T-cell (primary cell): ENCODE data around the gene VAMP5. TPM values are rescaled to one million over a fixed set of nuclear protein-coding genes. Genes with fewer than 3 reads are reported as not detected.
"Not testable (repeated sequence)": the region's sequence is repeated elsewhere in the genome, so short reads cannot be mapped to it uniquely, and the experiment has no call there.

Source experiments
- ATAC-seq, 4 experiments: fragments of 200-7000 bp in 3 of 4; fragments of 150-1000 bp in 1 of 4; cut with Tn5 transposase; replicated peaks in 1 of 4; 1 replicate in 3 of 4; 2 replicates in 1 of 4; pipeline ENCODE4 v1.10.0; 2021; ENCODE audit warnings: moderate library complexity in 3 of 4, mild to moderate bottlenecking in 2 of 4, moderate number of reproducible peaks in 1 of 4
- CTCF ChIA-PET, 2 donors: fragments of 300-600 bp; sonication (Branson Sonifier 250); formaldehyde crosslinking; loops; one replicate each; lab custom pipeline; 2022; ENCODE audit warnings: antibody characterized with exemption in 2 of 2; lab: Charles Lee
- POLR2A ChIA-PET, 2 donors: fragments of 300-600 bp; sonication (Branson Sonifier 250); formaldehyde crosslinking; loops; one replicate each; lab custom pipeline; 2022; ENCODE audit warnings: antibody characterized with exemption in 2 of 2; lab: Charles Lee
- DNase-seq, 35 experiments: peaks; one replicate each; pipeline versions ENCODE4 v3.0.0 to v3.0.0-alpha.2; 2013 to 2023
- H3K27ac ChIP-seq: one replicate; pipeline ENCODE4 v1.5.1; 2013; ENCODE audit warnings: low read length
- H3K27me3 ChIP-seq, 2 experiments: replicated peaks in 1 of 2; 1 replicate in 1 of 2; 2 replicates in 1 of 2; pipeline versions ENCODE4 v1.6.1 to v1.7.0; 2013; ENCODE audit warnings: low read length in 1 of 2, mixed read lengths in 1 of 2; ENCODE audit not compliant: control insufficient read depth in 2 of 2, insufficient read depth in 2 of 2; ENCODE audit errors: extremely low read depth in 1 of 2
- H3K36me3 ChIP-seq, 2 donors: 1 replicate in 1 of 2; 2 replicates in 1 of 2; pipeline versions ENCODE4 v1.6.1 to v1.7.0; 2013; ENCODE audit warnings: low read length in 1 of 2; ENCODE audit not compliant: control insufficient read depth in 2 of 2, insufficient read depth in 1 of 2; ENCODE audit errors: extremely low read depth in 1 of 2
- H3K4me1 ChIP-seq, 2 experiments: 1 replicate in 1 of 2; 2 replicates in 1 of 2; pipeline versions ENCODE4 v1.6.1 to v1.7.0; 2013; ENCODE audit warnings: low read length in 2 of 2, mixed read lengths in 1 of 2; ENCODE audit not compliant: insufficient read depth in 2 of 2, control insufficient read depth in 1 of 2; ENCODE audit errors: extremely low read depth in 1 of 2
- H3K4me3 ChIP-seq, 2 donors: 1 replicate in 1 of 2; 2 replicates in 1 of 2; pipeline versions ENCODE4 v1.5.1 to v1.7.0; 2013; ENCODE audit warnings: mild to moderate bottlenecking in 2 of 2, low read length in 1 of 2, moderate library complexity in 1 of 2; ENCODE audit not compliant: control insufficient read depth in 1 of 2; ENCODE audit errors: extremely low read depth in 1 of 2
- H3K9me3 ChIP-seq: 2 replicates; pipeline ENCODE4 v1.7.0; 2013
- H3K27ac Mint-ChIP-seq, 2 donors: one replicate each; pipeline ENCODE4 v1.8.0; 2020 to 2021; ENCODE audit warnings: mild to moderate bottlenecking in 2 of 2, mixed read lengths in 2 of 2
- H3K27me3 Mint-ChIP-seq, 2 donors: one replicate each; pipeline ENCODE4 v1.8.0; 2021 to 2022; ENCODE audit warnings: mixed read lengths in 2 of 2
- H3K36me3 Mint-ChIP-seq: one replicate; pipeline ENCODE4 v1.8.0; 2021; ENCODE audit warnings: mixed read lengths
- H3K4me1 Mint-ChIP-seq, 3 donors: one replicate each; pipeline ENCODE4 v1.8.0; 2020 to 2022; ENCODE audit warnings: mixed read lengths in 3 of 3, mild to moderate bottlenecking in 1 of 3
- H3K4me3 Mint-ChIP-seq, 3 donors: one replicate each; pipeline ENCODE4 v1.8.0; 2020 to 2022; ENCODE audit warnings: mild to moderate bottlenecking in 3 of 3, mixed read lengths in 3 of 3, moderate library complexity in 3 of 3
- H3K9me3 Mint-ChIP-seq, 3 donors: one replicate each; pipeline ENCODE4 v1.8.0; 2020 to 2022; ENCODE audit warnings: mixed read lengths in 3 of 3
- WGBS: methylation state at CpG from one replicate; pipeline ENCODE4 v1.1.5; 2013; ENCODE audit warnings: missing lambda C conversion rate; ENCODE audit not compliant: insufficient coverage; 5-methylcytosine and 5-hydroxymethylcytosine counted together
- total RNA-seq, 35 experiments: library from RNA in 6 of 35; stranded (reverse) in 6 of 35; fragments of 120-200 nt in 1 of 35; gene quantifications; one replicate each; pipeline versions ENCODE4 v1.2.1 to v1.2.4 and lab custom pipeline; 2013 to 2026

The VAMP5 gene
- total RNA-seq, 5 donors from 2014 or later (not counting 1 experiment from before 2014, with no cell fraction given), result 25.0 to 40.1 (median 33.9) TPM

GRCh38 chr2:85611217-85611704 lies 27.0 kb downstream of the VAMP5 start:
- DNase-seq (no peak), ATAC-seq (peak; percentile 23 to 31 (median 28))
- H3K27ac Mint-ChIP-seq, result peak overlapping the region; percentile 93 to 94
- no peaks in the 10 kb centered on the region for H3K27me3 ChIP-seq
- H3K4me3 ChIP-seq, result peak overlapping the region; percentile 59 to 71
- peaks cover 3 to 18% of the 10 kb centered on the region in 2 donors for H3K36me3 ChIP-seq
- no peaks in the 10 kb centered on the region for H3K9me3 Mint-ChIP-seq
- H3K36me3 Mint-ChIP-seq, result peaks cover 19% of the 10 kb centered on the region
- no peaks in the 10 kb centered on the region for H3K27me3 Mint-ChIP-seq
- peaks cover 6 to 35% of the 10 kb centered on the region in 2 experiments for H3K4me1 ChIP-seq
- 16% methylated on average over 17 of the region's 24 CpGs for whole genome bisulfite sequencing
- peak overlapping the region; percentile 93 to 98 (median 98) for H3K4me3 Mint-ChIP-seq
- no peaks in the 10 kb centered on the region for H3K9me3 ChIP-seq
- POLR2A ChIA-PET, result interaction anchor here (0.7 to 2.4 kb wide), 3 partner anchors 16 to 211 kb away, joined by 3 to 9 read pairs (median 4); partner anchors contain the start of gene RNF181 (in 1 of the 2)
- CTCF ChIA-PET, result interaction anchor here (0.5 to 1.3 kb wide), 3 partner anchors 20 to 832 kb away, joined by 3 to 5 read pairs (median 3); no protein-coding TSS in a partner anchor
- H3K4me1 Mint-ChIP-seq, result peaks cover 23 to 38% (median 37%) of the 10 kb centered on the region in 3 donors
- peak overlapping the region; percentile 56 for H3K27ac ChIP-seq

GRCh38 chr2:85611705-85612587 lies 27.7 kb downstream of the VAMP5 start, which contains the start of gene C2orf68:
Gene C2orf68 (minus strand): TSS chr2:85612066. CDS start chr2:85611984, 82 bp downstream.
- Mint-ChIP-seq H3K27me3 (no peaks in the 10 kb centered on the region), H3K4me1 (peaks cover 23 to 40% (median 38%) of the 10 kb centered on the region in 3 donors), H3K9me3 (no peaks in the 10 kb centered on the region), H3K27ac (peak within 1 kb of the TSS; percentile 93 to 94), H3K4me3 (peak within 1 kb of the TSS; percentile 93 to 98 (median 98)), H3K36me3 (peaks cover 19% of the 10 kb centered on the region)
- Histone ChIP-seq H3K27me3 (no peaks in the 10 kb centered on the region), H3K4me1 (peaks cover 8 to 40% of the 10 kb centered on the region in 2 experiments), H3K9me3 (no peaks in the 10 kb centered on the region), H3K27ac (peak within 1 kb of the TSS; percentile 76), H3K36me3 (peaks cover 3 to 18% of the 10 kb centered on the region in 2 donors), H3K4me3 (peak within 1 kb of the TSS; percentile 59 to 71)
- peak; percentile 68 to 74 (median 70) for ATAC-seq
- ChIA-PET CTCF (interaction anchor here (0.5 to 1.3 kb wide), 4 partner anchors 19 to 831 kb away, joined by 3 to 5 read pairs (median 4); no protein-coding TSS in a partner anchor), POLR2A (interaction anchor here (0.6 to 2.4 kb wide), 3 partner anchors 17 to 36 kb away, joined by 3 to 9 read pairs (median 4); partner anchors contain the start of gene RNF181 (in 1 of the 2))
- peak; percentile 56 to 85 (median 74) for DNase-seq
- WGBS, result 11% methylated on average over 48 of the region's 73 CpGs

- Mint-ChIP-seq H3K27ac (peak overlapping the region; percentile 46 to 72), H3K9me3 (no peaks in the 10 kb centered on the region), H3K36me3 (peaks cover 10% of the 10 kb centered on the region), H3K4me1 (peaks cover 25 to 43% (median 39%) of the 10 kb centered on the region in 3 donors), H3K27me3 (no peaks in the 10 kb centered on the region), H3K4me3 (no peak overlapping the region)
- no peaks in the 10 kb centered on the region for H3K9me3 ChIP-seq
- peaks cover 18 to 55% of the 10 kb centered on the region in 2 experiments for H3K4me1 ChIP-seq
- no peak overlapping the region for H3K4me3 ChIP-seq
- ATAC-seq, result no peak
- peaks cover 0 to 7% of the 10 kb centered on the region in 2 donors for H3K36me3 ChIP-seq
- no peaks in the 10 kb centered on the region for H3K27me3 ChIP-seq
- DNase-seq, result no peak
- ChIA-PET CTCF (no interaction called here), POLR2A (interaction anchor here in 1 of 2 donors (0.5 to 0.6 kb wide), 2 partner anchors 54 to 91 kb away, joined by 3 to 7 read pairs; no protein-coding TSS in a partner anchor)
- WGBS, result 95% methylated on average over 8 of the region's 10 CpGs
- no peak overlapping the region for H3K27ac ChIP-seq
Measured at GRCh38 chr2:85613717-85614515, 29.7 kb downstream of the VAMP5 start.

GRCh38 chr2:85614757-85615156 lies 30.5 kb downstream of the VAMP5 start:
- H3K27me3 Mint-ChIP-seq, H3K4me3 ChIP-seq, H3K27ac ChIP-seq, POLR2A ChIA-PET, H3K36me3 ChIP-seq, H3K36me3 Mint-ChIP-seq, DNase-seq, H3K9me3 ChIP-seq, CTCF ChIA-PET, H3K27me3 ChIP-seq, H3K9me3 Mint-ChIP-seq, ATAC-seq: not testable (repeated sequence)
- 90% methylated on average over 2 of the region's 7 CpGs for WGBS
- peak overlapping the region in 1 of 2 donors; percentile 39 for H3K27ac Mint-ChIP-seq
- peaks cover 21 to 42% (median 39%) of the 10 kb centered on the region in 3 donors for H3K4me1 Mint-ChIP-seq
- H3K4me3 Mint-ChIP-seq, result peak overlapping the region in 2 of 3 donors; percentile 9 to 34
- peaks cover 18 to 51% of the 10 kb centered on the region in 2 experiments for H3K4me1 ChIP-seq

- Mint-ChIP-seq H3K9me3 (no peaks in the 10 kb centered on the region), H3K36me3 (peaks cover 5% of the 10 kb centered on the region), H3K27ac (peak overlapping the region; percentile 92 to 96), H3K27me3 (no peaks in the 10 kb centered on the region), H3K4me3 (peak overlapping the region; percentile 98), H3K4me1 (peaks cover 15 to 38% (median 35%) of the 10 kb centered on the region in 3 donors)
- no peak overlapping the region for H3K4me3 ChIP-seq
- ChIA-PET POLR2A (interaction anchor here (0.6 kb wide), 2 partner anchors 19 to 21 kb away, joined by 6 to 11 read pairs; no protein-coding TSS in a partner anchor), CTCF (interaction anchor here (0.5 to 0.6 kb wide), 4 partner anchors 24 to 777 kb away, joined by 3 to 7 read pairs (median 4); no protein-coding TSS in a partner anchor)
- DNase-seq (no peak), ATAC-seq (no peak)
- no peak overlapping the region for H3K27ac ChIP-seq
- peaks cover 16 to 47% of the 10 kb centered on the region in 2 experiments for H3K4me1 ChIP-seq
- 94% methylated on average over 17 of the region's 17 CpGs for WGBS
- no peaks in the 10 kb centered on the region for H3K9me3 ChIP-seq
- H3K27me3 ChIP-seq, result no peaks in the 10 kb centered on the region
- peaks cover 0 to 11% of the 10 kb centered on the region in 2 donors for H3K36me3 ChIP-seq
Measured at GRCh38 chr2:85615413-85615728, 31.1 kb downstream of the VAMP5 start.
